Measurements from ENCODE around the gene IL1RAPL2. TPM values are rescaled to one million over a fixed set of nuclear protein-coding genes. Genes with fewer than 3 reads are reported as not detected.

The IL1RAPL2 gene
- total and polyA plus RNA-seq, 10 of the 15 experiments (the other 5 are each of a cell fraction or from before 2014, with no cell fraction given) = 0.19 TPM; not detected in 9

GRCh38 chrX:104803219-104803618 is 237.2 kb downstream of the IL1RAPL2 start:
- H3K9ac ChIP-seq (ENCODE audit: control insufficient read depth, insufficient read depth, low read length) = no peak overlapping the region
- no TSS peak for BruUV-seq (replicated peaks)
- H3K36me3 ChIP-seq (ENCODE audit: control insufficient read depth in 2 of 2, insufficient read depth in 2 of 2, low read length in 1 of 2) = no peaks in the 10 kb centered on the region
- H3K4me2 ChIP-seq (ENCODE audit: control insufficient read depth, insufficient read depth) = no peak overlapping the region
- intact Hi-C loops (cut with micrococcal nuclease; ENCODE audit: unreplicated experiment) = no loop called here
- ATAC-seq (no peak), DNase-seq (ENCODE audit: low read depth, low spot score) (no peak), FAIRE-seq (no peak)
- ChIA-PET CTCF (no interaction called here), RAD21 (ENCODE audit: unreplicated experiment) (no interaction called here), SMC1A (ENCODE audit: uncharacterized antibody, unreplicated experiment) (no interaction called here), POLR2A (no interaction called here)
- 4% methylated on average over 1 of the region's 1 CpG for WGBS (ENCODE audit: insufficient coverage, insufficient replicate concordance, low lambda C conversion rate, missing lambda C conversion rate)
- no peak overlapping the region for H3K4me3 ChIP-seq
- H3K4me1 ChIP-seq (ENCODE audit: control insufficient read depth, insufficient read depth, low read length) = no peaks in the 10 kb centered on the region
- no peaks in the 10 kb centered on the region for H3K79me2 ChIP-seq (ENCODE audit: control insufficient read depth, insufficient read depth, low read length)
- no peaks in the 10 kb centered on the region for H3K27me3 ChIP-seq (replicated peaks in 1 of 2; ENCODE audit: control insufficient read depth in 2 of 2, insufficient read depth in 2 of 2, low read length in 1 of 2)
- no peak overlapping the region for H2AFZ ChIP-seq (ENCODE audit: control insufficient read depth, low read depth, low read length)
- H4K20me1 ChIP-seq (ENCODE audit: control insufficient read depth, insufficient read depth) = no peaks in the 10 kb centered on the region
- H3K27ac ChIP-seq (ENCODE audit: control insufficient read depth, insufficient read depth) = no peak overlapping the region
- in situ Hi-C loops (cut with MboI) = no loop called here
- no peaks in the 10 kb centered on the region for H3K9me3 ChIP-seq (replicated peaks; ENCODE audit: control insufficient read depth, insufficient read depth, low read length)
- no peak for TF ChIP-seq CEBPB (IDR thresholded peaks at IDR 0.05; ENCODE audit: borderline replicate concordance in 1 of 2, low read depth in 2 of 2, low read length in 2 of 2)
- no peak for TF ChIP-seq GABPA (IDR thresholded peaks at IDR 0.05; ENCODE audit: low read depth)
- TF ChIP-seq PML (IDR thresholded peaks at IDR 0.05; ENCODE audit: low read length) = no peak
- TF ChIP-seq SIN3A (IDR thresholded peaks at IDR 0.05; ENCODE audit: low read depth, low read length) = no peak
- TF ChIP-seq TBL1XR1 (IDR thresholded peaks at IDR 0.05; ENCODE audit: low read depth, low read length) = no peak
- no peak for TF ChIP-seq CEBPZ (IDR thresholded peaks at IDR 0.05; ENCODE audit: low read depth, low read length)
- no peak for TF ChIP-seq IRF5 (IDR thresholded peaks at IDR 0.05; ENCODE audit: borderline replicate concordance)
- no peak for TF ChIP-seq TCF7 (IDR thresholded peaks at IDR 0.05; ENCODE audit: borderline replicate concordance)
- TF ChIP-seq HDAC2 (IDR thresholded peaks at IDR 0.05) = no peak
- no peak for TF ChIP-seq YY1 (IDR thresholded peaks at IDR 0.05; ENCODE audit: low read depth, low read length)
- no peak for TF ChIP-seq GATAD2B (conservative IDR thresholded peaks at IDR 0.05; ENCODE audit: low read depth)
- no peak for TF ChIP-seq KDM1A (IDR thresholded peaks at IDR 0.05; ENCODE audit: borderline replicate concordance)
- no peak for TF ChIP-seq PBX3 (IDR thresholded peaks at IDR 0.05; ENCODE audit: insufficient replicate concordance, low read depth, low read length)
- TF ChIP-seq ZBTB4 (CRISPR knock-in tag; IDR thresholded peaks at IDR 0.05) = no peak
- no peak for TF ChIP-seq CHD1 (IDR thresholded peaks at IDR 0.05; ENCODE audit: low read depth, low read length)
- TF ChIP-seq HDAC6 (IDR thresholded peaks at IDR 0.05; ENCODE audit: unreplicated experiment) = no peak
